ENCODE results near the gene SLC35F3.

DNA sequence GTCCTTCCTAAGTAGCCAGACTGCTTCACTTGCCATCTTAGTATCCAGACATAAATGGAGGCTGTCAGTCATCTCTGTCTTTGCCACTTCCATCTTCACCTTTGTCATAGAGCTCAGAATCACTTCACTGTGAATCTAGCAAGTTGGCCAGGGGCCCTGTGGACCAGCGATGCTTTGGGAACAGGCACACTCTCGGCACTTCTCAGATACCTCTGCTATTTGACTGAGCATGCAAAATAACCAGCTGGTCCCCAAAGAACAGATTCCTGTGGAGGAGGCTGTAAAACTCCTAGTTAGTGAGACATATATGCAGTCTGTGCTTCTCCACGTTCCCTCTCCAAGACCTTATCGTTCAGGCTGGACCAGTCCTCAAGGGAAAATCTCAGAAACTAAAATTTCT lies 392.0 kb downstream of the SLC35F3 start:
- TF ChIP-seq, protein P1, sequence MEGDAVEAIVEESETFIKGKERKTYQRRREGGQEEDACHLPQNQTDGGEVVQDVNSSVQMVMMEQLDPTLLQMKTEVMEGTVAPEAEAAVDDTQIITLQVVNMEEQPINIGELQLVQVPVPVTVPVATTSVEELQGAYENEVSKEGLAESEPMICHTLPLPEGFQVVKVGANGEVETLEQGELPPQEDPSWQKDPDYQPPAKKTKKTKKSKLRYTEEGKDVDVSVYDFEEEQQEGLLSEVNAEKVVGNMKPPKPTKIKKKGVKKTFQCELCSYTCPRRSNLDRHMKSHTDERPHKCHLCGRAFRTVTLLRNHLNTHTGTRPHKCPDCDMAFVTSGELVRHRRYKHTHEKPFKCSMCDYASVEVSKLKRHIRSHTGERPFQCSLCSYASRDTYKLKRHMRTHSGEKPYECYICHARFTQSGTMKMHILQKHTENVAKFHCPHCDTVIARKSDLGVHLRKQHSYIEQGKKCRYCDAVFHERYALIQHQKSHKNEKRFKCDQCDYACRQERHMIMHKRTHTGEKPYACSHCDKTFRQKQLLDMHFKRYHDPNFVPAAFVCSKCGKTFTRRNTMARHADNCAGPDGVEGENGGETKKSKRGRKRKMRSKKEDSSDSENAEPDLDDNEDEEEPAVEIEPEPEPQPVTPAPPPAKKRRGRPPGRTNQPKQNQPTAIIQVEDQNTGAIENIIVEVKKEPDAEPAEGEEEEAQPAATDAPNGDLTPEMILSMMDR (conservative IDR thresholded peaks at IDR 0.05; ENCODE audit: low read depth, low read length) = no peak
- no peak for TF ChIP-seq EZH2 (IDR thresholded peaks at IDR 0.05; ENCODE audit: borderline replicate concordance, low read depth, low read length, poor library complexity, severe bottlenecking)
